HEK293 (cell line): ENCODE measurements around the gene ZNF775.

Source experiments
- EGR2 ChIP-seq: fragments of 450-650 bp; formaldehyde crosslinking; IDR thresholded peaks from 2 replicates; pipeline ENCODE4 v1.5.1; 2016; ENCODE audit warnings: low read depth, missing biosample characterization, missing genetic modification characterization
- GFI1B ChIP-seq: fragments of 450-650 bp; formaldehyde crosslinking; IDR thresholded peaks from 2 replicates; pipeline ENCODE4 v1.5.1; 2016; ENCODE audit warnings: missing biosample characterization, missing genetic modification characterization
- HOXD13 ChIP-seq: sonication (generic); formaldehyde crosslinking; IDR thresholded peaks from 2 replicates; pipeline ENCODE4 v1.8.0; 2022; ENCODE audit warnings: missing genetic modification reagents, borderline replicate concordance
- IKZF3 ChIP-seq: fragments of 450-650 bp; IDR thresholded peaks from 2 replicates; pipeline ENCODE4 v1.5.0; 2018; ENCODE audit warnings: missing biosample characterization, mild to moderate bottlenecking, missing genetic modification characterization, moderate library complexity
- MZF1 ChIP-seq: fragments of 450-650 bp; formaldehyde crosslinking; IDR thresholded peaks from 2 replicates; pipeline ENCODE4 v1.5.1; 2017; ENCODE audit warnings: missing biosample characterization, missing genetic modification characterization, borderline replicate concordance
- TCF7L2 ChIP-seq: IDR thresholded peaks from 2 replicates; pipeline ENCODE4 v1.6.1; 2011; ENCODE audit warnings: low read depth, mild to moderate bottlenecking, inconsistent platforms, low read length, moderate library complexity, borderline replicate concordance
- ZBTB1 ChIP-seq: fragments of 450-650 bp; formaldehyde crosslinking; IDR thresholded peaks from 2 replicates; pipeline ENCODE4 v1.5.1; 2016; ENCODE audit warnings: missing biosample characterization, missing genetic modification characterization
- ZFP41 ChIP-seq: fragments of 450-650 bp; formaldehyde crosslinking; IDR thresholded peaks from 2 replicates; pipeline ENCODE4 v1.5.1; 2016; ENCODE audit warnings: missing biosample characterization, missing genetic modification characterization, borderline replicate concordance
- ZNF10 ChIP-seq: fragments of 450-650 bp; formaldehyde crosslinking; IDR thresholded peaks from 2 replicates; pipeline ENCODE4 v1.5.1; 2017; ENCODE audit warnings: missing biosample characterization, missing genetic modification characterization
- ZNF138 ChIP-seq: fragments of 450-650 bp; formaldehyde crosslinking; IDR thresholded peaks from 2 replicates; pipeline ENCODE4 v1.5.1; 2016; ENCODE audit warnings: missing biosample characterization, missing genetic modification characterization, borderline replicate concordance
- ZNF174 ChIP-seq: fragments of 450-650 bp; formaldehyde crosslinking; IDR thresholded peaks from 2 replicates; pipeline ENCODE4 v1.5.0; 2017; ENCODE audit warnings: missing biosample characterization, mild to moderate bottlenecking, missing genetic modification characterization
- ZNF19 ChIP-seq: fragments of 450-650 bp; formaldehyde crosslinking; IDR thresholded peaks from 2 replicates; pipeline ENCODE4; 2016; ENCODE audit warnings: missing biosample characterization, missing genetic modification characterization, low read depth
- ZNF214 ChIP-seq: fragments of 450-650 bp; formaldehyde crosslinking; IDR thresholded peaks from 2 replicates; pipeline ENCODE4 v1.5.1; 2017; ENCODE audit warnings: missing biosample characterization, mild to moderate bottlenecking, missing genetic modification characterization, borderline replicate concordance
- ZNF341 ChIP-seq: fragments of 450-650 bp; formaldehyde crosslinking; IDR thresholded peaks from 2 replicates; pipeline ENCODE4; 2016; ENCODE audit warnings: low read depth, missing biosample characterization, missing genetic modification characterization
- ZNF423 ChIP-seq: fragments of 450-650 bp; formaldehyde crosslinking; IDR thresholded peaks from 2 replicates; pipeline ENCODE4 v1.5.1; 2016; ENCODE audit warnings: missing biosample characterization, missing genetic modification characterization
- ZNF501 ChIP-seq: fragments of 450-650 bp; formaldehyde crosslinking; IDR thresholded peaks from 2 replicates; pipeline ENCODE4 v1.5.1; 2016; ENCODE audit warnings: missing biosample characterization, missing genetic modification characterization
- ZNF514 ChIP-seq: fragments of 450-650 bp; formaldehyde crosslinking; IDR thresholded peaks from 2 replicates; pipeline ENCODE4 v1.5.1; 2016; ENCODE audit warnings: missing biosample characterization, missing genetic modification characterization
- ZNF549 ChIP-seq: fragments of 450-650 bp; IDR thresholded peaks from 2 replicates; pipeline ENCODE4 v1.5.1; 2018; ENCODE audit warnings: missing biosample characterization, missing genetic modification characterization, mild to moderate bottlenecking, inconsistent platforms, moderate library complexity
- ZNF777 ChIP-seq: fragments of 450-650 bp; formaldehyde crosslinking; IDR thresholded peaks from 2 replicates; pipeline ENCODE4 v1.5.1; 2017; ENCODE audit warnings: missing biosample characterization, missing genetic modification characterization, borderline replicate concordance
- ZNF791 ChIP-seq: fragments of 450-650 bp; formaldehyde crosslinking; IDR thresholded peaks from 2 replicates; pipeline ENCODE4 v1.5.1; 2016; ENCODE audit warnings: missing biosample characterization, missing genetic modification characterization
- TF ChIP-seq, protein P1 (sequence below): fragments of 450-650 bp; formaldehyde crosslinking; IDR thresholded peaks from 2 replicates; pipeline ENCODE4 v1.5.1; 2016; ENCODE audit warnings: missing biosample characterization, missing genetic modification characterization
- TF ChIP-seq, protein P2 (sequence below): fragments of 450-650 bp; formaldehyde crosslinking; IDR thresholded peaks from 2 replicates; pipeline ENCODE4 v1.5.1; 2016; ENCODE audit warnings: missing biosample characterization, missing genetic modification characterization
- TF ChIP-seq, protein P3 (sequence below): fragments of 450-650 bp; formaldehyde crosslinking; IDR thresholded peaks from 2 replicates; pipeline ENCODE4 v1.5.1; 2016; ENCODE audit warnings: missing biosample characterization, missing genetic modification characterization
- TF ChIP-seq, protein P4 (sequence below): fragments of 450-650 bp; formaldehyde crosslinking; IDR thresholded peaks from 2 replicates; pipeline ENCODE4 v1.5.1; 2016; ENCODE audit warnings: missing biosample characterization, missing genetic modification characterization
- TF ChIP-seq, protein P5 (sequence below): fragments of 450-650 bp; formaldehyde crosslinking; IDR thresholded peaks from 2 replicates; pipeline ENCODE4 v1.5.1; 2016; ENCODE audit warnings: missing biosample characterization, missing genetic modification characterization
- TF ChIP-seq, protein P6 (sequence below): fragments of 450-650 bp; formaldehyde crosslinking; IDR thresholded peaks from 2 replicates; pipeline ENCODE4 v1.5.1; 2016; ENCODE audit warnings: missing biosample characterization, missing genetic modification characterization
- TF ChIP-seq, protein P7 (sequence below): fragments of 450-650 bp; formaldehyde crosslinking; IDR thresholded peaks from 2 replicates; pipeline ENCODE4 v1.5.1; 2017; ENCODE audit warnings: missing biosample characterization, missing genetic modification characterization

The ZNF775 gene

DNA sequence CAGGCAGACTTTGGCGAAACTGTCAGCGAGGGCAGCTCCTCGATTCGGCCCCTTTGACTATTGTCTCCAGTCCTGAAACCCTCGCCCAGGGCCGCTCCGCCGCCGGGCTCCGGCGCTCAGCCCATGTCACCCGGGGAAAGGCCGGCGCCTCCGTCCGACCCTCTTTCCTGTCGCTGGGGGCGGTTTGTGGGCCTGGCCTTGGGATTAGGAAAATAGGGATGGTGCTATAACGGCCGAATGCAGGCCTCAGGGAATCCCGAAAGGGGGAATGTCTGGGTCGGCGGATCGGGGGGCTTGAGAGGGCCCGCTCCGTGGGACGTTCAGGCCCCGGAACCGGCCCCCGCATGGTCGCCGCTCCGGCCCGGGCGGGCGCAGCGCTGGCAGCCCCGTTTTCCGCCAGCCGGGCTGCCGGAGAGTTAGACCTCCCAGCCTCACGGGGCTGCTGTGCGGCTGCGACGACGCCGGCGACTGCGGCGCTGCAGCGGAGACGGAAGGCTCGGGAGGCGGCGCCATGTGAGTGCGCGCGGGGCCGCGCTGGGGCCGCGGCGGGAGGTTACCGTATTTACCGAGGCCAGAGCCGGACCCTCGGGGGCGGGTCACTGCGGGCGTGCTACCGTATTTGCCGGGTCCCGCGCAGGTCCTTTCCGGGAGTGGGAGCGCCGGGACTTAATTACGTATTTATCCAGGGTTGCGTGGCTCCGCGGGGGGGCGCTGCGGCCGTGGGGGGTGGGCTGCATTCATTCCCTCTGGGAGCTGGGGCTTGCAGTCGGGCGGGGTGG is 25.9 kb downstream of the ZNF775 start (continued):
- TF ChIP-seq, protein P1, sequence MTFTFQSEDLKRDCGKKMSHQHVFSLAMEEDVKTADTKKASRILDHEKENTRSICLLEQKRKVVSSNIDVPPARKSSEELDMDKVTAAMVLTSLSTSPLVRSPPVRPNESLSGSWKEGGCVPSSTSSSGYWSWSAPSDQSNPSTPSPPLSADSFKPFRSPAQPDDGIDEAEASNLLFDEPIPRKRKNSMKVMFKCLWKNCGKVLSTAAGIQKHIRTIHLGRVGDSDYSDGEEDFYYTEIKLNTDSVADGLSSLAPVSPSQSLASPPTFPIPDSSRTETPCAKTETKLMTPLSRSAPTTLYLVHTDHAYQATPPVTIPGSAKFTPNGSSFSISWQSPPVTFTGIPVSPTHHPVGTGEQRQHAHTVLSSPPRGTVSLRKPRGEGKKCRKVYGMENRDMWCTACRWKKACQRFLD: no peak
- no peak for TF ChIP-seq HOXD13 (CRISPR knock-in tag)
- no peak for TF ChIP-seq ZNF214
- no peak for TF ChIP-seq ZFP41 (tag by site-specific recombination)
- TF ChIP-seq, protein P2, sequence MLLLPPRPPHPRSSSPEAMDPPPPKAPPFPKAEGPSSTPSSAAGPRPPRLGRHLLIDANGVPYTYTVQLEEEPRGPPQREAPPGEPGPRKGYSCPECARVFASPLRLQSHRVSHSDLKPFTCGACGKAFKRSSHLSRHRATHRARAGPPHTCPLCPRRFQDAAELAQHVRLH (tag by site-specific recombination): no peak
- TF ChIP-seq ZNF791: no peak
- no peak for TF ChIP-seq ZBTB1 (tag by site-specific recombination)
- 0 out of 2 replicates have a peak, but pooled peaks have one; percentile 25 for TF ChIP-seq ZNF423 (tag by site-specific recombination)
- TF ChIP-seq MZF1 (tag by site-specific recombination): no peak
- TF ChIP-seq IKZF3 (tag by site-specific recombination): no peak
- TF ChIP-seq, protein P3, sequence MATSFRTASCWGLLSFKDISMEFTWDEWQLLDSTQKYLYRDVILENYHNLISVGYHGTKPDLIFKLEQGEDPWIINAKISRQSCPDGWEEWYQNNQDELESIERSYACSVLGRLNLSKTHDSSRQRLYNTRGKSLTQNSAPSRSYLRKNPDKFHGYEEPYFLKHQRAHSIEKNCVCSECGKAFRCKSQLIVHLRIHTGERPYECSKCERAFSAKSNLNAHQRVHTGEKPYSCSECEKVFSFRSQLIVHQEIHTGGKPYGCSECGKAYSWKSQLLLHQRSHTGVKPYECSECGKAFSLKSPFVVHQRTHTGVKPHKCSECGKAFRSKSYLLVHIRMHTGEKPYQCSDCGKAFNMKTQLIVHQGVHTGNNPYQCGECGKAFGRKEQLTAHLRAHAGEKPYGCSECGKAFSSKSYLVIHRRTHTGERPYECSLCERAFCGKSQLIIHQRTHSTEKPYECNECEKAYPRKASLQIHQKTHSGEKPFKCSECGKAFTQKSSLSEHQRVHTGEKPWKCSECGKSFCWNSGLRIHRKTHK: no peak
- TF ChIP-seq ZNF777 (tag by site-specific recombination): 0 out of 2 replicates have a peak, but pooled peaks have one; percentile 34
- TF ChIP-seq ZNF174: no peak
- TF ChIP-seq, protein P4, sequence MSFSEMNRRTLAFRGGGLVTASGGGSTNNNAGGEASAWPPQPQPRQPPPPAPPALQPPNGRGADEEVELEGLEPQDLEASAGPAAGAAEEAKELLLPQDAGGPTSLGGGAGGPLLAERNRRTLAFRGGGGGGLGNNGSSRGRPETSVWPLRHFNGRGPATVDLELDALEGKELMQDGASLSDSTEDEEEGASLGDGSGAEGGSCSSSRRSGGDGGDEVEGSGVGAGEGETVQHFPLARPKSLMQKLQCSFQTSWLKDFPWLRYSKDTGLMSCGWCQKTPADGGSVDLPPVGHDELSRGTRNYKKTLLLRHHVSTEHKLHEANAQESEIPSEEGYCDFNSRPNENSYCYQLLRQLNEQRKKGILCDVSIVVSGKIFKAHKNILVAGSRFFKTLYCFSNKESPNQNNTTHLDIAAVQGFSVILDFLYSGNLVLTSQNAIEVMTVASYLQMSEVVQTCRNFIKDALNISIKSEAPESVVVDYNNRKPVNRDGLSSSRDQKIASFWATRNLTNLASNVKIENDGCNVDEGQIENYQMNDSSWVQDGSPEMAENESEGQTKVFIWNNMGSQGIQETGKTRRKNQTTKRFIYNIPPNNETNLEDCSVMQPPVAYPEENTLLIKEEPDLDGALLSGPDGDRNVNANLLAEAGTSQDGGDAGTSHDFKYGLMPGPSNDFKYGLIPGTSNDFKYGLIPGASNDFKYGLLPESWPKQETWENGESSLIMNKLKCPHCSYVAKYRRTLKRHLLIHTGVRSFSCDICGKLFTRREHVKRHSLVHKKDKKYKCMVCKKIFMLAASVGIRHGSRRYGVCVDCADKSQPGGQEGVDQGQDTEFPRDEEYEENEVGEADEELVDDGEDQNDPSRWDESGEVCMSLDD: no peak
- TF ChIP-seq ZNF138: no peak
- TF ChIP-seq ZNF19 (tag by site-specific recombination): no peak
- TF ChIP-seq TCF7L2: peak; percentile 5; the same call in 1 of the 2 replicates
- peak; percentile 47; the same call in 1 of the 2 replicates for TF ChIP-seq EGR2
- no peak for TF ChIP-seq GFI1B
- no peak; the same call in 1 of the 2 replicates for TF ChIP-seq ZNF501 (tag by site-specific recombination)
- TF ChIP-seq, protein P5, sequence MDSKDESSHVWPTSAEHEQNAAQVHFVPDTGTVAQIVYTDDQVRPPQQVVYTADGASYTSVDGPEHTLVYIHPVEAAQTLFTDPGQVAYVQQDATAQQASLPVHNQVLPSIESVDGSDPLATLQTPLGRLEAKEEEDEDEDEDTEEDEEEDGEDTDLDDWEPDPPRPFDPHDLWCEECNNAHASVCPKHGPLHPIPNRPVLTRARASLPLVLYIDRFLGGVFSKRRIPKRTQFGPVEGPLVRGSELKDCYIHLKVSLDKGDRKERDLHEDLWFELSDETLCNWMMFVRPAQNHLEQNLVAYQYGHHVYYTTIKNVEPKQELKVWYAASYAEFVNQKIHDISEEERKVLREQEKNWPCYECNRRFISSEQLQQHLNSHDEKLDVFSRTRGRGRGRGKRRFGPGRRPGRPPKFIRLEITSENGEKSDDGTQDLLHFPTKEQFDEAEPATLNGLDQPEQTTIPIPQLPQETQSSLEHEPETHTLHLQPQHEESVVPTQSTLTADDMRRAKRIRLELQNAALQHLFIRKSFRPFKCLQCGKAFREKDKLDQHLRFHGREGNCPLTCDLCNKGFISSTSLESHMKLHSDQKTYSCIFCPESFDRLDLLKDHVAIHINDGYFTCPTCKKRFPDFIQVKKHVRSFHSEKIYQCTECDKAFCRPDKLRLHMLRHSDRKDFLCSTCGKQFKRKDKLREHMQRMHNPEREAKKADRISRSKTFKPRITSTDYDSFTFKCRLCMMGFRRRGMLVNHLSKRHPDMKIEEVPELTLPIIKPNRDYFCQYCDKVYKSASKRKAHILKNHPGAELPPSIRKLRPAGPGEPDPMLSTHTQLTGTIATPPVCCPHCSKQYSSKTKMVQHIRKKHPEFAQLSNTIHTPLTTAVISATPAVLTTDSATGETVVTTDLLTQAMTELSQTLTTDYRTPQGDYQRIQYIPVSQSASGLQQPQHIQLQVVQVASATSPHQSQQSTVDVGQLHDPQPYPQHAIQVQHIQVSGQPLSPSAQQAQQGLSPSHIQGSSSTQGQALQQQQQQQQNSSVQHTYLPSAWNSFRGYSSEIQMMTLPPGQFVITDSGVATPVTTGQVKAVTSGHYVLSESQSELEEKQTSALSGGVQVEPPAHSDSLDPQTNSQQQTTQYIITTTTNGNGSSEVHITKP (tag by site-specific recombination): 0 out of 2 replicates have a peak, but pooled peaks have one; percentile 15
- TF ChIP-seq, protein P6, sequence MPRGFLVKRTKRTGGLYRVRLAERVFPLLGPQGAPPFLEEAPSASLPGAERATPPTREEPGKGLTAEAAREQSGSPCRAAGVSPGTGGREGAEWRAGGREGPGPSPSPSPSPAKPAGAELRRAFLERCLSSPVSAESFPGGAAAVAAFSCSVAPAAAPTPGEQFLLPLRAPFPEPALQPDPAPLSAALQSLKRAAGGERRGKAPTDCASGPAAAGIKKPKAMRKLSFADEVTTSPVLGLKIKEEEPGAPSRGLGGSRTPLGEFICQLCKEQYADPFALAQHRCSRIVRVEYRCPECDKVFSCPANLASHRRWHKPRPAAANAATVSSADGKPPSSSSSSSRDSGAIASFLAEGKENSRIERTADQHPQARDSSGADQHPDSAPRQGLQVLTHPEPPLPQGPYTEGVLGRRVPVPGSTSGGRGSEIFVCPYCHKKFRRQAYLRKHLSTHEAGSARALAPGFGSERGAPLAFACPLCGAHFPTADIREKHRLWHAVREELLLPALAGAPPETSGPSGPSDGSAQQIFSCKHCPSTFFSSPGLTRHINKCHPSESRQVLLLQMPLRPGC: no peak
- TF ChIP-seq ZNF549 (tag by site-specific recombination): no peak
- no peak for TF ChIP-seq ZNF341 (tag by site-specific recombination)
- TF ChIP-seq ZNF10: 0 out of 2 replicates have a peak, but pooled peaks have one; percentile 45
- no peak for TF ChIP-seq ZNF514 (tag by site-specific recombination)
- TF ChIP-seq, protein P7, sequence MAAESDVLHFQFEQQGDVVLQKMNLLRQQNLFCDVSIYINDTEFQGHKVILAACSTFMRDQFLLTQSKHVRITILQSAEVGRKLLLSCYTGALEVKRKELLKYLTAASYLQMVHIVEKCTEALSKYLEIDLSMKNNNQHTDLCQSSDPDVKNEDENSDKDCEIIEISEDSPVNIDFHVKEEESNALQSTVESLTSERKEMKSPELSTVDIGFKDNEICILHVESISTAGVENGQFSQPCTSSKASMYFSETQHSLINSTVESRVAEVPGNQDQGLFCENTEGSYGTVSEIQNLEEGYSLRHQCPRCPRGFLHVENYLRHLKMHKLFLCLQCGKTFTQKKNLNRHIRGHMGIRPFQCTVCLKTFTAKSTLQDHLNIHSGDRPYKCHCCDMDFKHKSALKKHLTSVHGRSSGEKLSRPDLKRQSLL (tag by site-specific recombination): peak; percentile 77; the same call in 1 of the 2 replicates
